ENCODE measurements around the gene RCC1.
A peak's percentile ranks its signal among the peaks of the same experiment; 100 is the strongest.
"Not testable (repeated sequence)": the region's sequence is repeated elsewhere in the genome, so short reads cannot be mapped to it uniquely, and the experiment has no call there.

Gene RCC1

DNA sequence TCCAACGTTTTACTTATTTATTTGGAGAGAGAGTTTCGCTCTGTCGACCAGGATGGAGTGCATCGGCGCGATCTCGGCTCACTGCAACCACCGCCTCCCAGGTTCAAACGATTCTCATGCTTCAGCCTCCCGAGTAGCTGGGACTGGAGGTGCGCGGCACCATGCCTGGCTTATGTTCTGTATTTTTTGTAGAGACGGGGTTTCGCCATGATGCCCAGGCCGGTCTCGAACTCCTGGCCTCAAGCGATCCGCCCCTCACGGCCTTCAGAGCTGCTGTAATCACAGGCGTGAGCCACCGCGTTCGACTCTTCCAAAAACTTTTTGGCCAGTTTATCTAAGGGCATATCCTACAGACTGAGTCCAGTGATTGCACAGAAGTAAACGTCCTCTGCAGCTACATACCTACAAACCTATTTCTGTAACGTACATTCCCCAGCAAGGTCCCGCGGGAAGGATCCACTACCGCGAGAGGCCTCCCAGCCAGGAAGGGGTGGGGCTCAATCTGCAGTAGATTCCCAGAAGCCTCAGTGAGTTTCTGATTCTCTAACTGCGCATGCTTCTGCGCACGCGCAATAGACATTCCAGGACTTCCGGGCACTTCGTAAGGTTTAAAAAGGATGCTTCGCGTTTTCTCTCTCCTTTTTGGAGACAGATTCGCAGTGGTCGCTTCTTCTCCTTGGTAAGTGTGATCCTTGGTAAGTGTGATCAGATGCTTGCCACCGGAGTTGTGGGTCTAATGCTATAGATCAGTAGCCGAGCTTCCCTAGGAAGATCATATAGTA lies at the start of gene RCC1:
Gene RCC1, plus strand, starts transcription at position 638 of the 782 bp plus-strand sequence. CDS start 23,824 bp downstream, outside the sequence.
- peak; percentile 98 for FAIRE-seq

GRCh38 chr1:28456078-28456477 lies 49.8 kb upstream of the RCC1 start:
- peak; percentile 65 for FAIRE-seq

DNA sequence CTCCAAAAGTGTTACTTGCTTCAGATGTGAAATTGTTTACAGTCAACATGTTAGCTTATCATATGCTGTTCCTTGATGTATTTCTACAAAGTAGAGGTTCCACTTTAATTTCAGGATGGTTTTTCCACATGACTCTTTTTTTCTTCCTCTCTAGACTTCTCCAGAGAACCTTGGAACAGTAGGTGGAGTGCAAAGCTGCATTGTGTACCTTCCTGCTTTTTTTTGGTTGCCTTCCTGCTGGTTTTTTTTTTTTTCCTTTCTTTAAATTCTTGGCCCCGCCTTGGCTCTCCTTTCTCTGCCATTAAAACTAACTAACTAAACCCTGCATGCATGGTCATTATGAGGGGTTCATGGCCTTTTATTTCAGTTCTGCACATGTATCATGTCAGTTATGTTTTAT lies 48.2 kb upstream of the RCC1 start:
- no peak for FAIRE-seq

DNA sequence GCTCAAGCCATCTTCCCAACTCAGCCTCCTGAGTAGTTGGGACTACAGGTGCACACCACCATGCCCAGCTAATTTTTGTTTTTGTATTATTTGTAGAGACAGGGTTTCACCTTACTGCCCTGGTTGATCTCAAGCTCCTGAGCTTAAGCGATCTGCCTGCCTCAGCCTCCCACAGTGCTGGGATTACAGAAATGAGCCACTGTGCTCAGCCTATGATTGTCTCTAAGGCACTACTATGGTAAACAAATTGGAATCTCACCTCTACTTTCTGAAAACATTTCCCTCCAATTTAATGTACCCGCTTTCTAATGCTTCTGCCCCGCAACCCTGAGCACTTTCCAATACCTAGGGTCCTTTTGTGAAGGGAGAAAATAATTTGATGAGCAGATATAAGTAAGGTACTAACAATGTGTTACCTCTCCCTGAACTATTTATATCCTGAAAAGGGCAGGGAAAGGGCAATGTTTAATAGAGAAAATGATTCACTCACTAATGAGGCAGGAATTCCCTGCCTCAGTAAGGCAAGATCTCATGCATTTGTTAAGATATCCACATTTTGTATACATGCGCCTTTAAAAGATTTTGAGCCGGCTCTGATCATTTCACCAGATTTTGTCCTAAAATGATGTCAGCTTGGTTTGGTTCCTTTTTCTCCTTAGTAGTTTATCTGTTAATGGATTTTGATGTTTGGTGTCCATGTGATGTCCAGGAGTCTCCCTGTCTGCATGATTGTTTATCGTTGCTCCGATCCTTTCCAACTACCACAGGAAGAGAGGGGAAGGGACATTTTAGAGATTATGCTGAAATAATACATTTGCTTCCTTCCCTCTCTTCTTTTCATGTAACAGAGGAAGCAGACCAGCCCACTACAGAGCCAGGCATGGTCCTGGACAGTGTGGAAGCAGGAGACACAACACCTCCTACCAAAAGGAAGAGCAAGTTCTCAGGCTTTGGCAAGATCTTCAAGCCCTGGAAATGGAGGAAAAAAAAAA lies 47.3 kb upstream of the RCC1 start:
- FAIRE-seq, result no peak

GRCh38 chr1:28466226-28466778 lies 39.5 kb upstream of the RCC1 start:
- FAIRE-seq, result no peak

GRCh38 chr1:28470146-28470545 lies 35.7 kb upstream of the RCC1 start:
- FAIRE-seq, result no peak

- not testable (repeated sequence) for FAIRE-seq
Observed at GRCh38 chr1:28479497-28479896, 26.3 kb upstream of the RCC1 start.

- FAIRE-seq, result no peak
Observed at GRCh38 chr1:28480308-28480707, 25.5 kb upstream of the RCC1 start.

DNA sequence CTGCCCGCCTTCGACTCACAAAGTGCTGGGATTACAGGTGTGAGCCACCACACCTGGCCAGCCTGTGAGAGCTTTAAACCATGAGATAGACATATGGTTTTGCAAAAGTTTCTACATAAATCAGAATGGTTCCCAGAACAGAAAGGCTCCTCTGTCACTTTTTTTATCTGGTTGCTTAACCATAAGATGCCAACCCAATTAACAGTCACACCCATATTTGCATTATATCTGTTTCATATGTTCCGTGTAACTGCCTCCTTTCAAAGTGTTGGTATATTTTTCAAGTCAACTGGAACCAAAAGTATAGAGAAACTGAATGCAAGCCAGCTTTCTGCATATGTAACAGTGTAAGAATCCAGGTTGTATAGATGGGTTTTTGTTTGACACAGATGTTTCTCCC lies 23.7 kb upstream of the RCC1 start:
- no peak for FAIRE-seq

- no peak for FAIRE-seq
Observed at GRCh38 chr1:28482702-28483101, 23.1 kb upstream of the RCC1 start.

GRCh38 chr1:28494737-28495136 lies 11.1 kb upstream of the RCC1 start:
- FAIRE-seq, result no peak

GRCh38 chr1:28499553-28499952 lies 6.3 kb upstream of the RCC1 start:
- FAIRE-seq, result no peak

GRCh38 chr1:28501925-28502324 lies 3.9 kb upstream of the RCC1 start:
- FAIRE-seq, result no peak

GRCh38 chr1:28503117-28503516 lies 2.7 kb upstream of the RCC1 start:
- FAIRE-seq, result no peak

- no peak for FAIRE-seq
Observed at GRCh38 chr1:28506907-28507246, 1.0 kb downstream of the RCC1 start.

DNA sequence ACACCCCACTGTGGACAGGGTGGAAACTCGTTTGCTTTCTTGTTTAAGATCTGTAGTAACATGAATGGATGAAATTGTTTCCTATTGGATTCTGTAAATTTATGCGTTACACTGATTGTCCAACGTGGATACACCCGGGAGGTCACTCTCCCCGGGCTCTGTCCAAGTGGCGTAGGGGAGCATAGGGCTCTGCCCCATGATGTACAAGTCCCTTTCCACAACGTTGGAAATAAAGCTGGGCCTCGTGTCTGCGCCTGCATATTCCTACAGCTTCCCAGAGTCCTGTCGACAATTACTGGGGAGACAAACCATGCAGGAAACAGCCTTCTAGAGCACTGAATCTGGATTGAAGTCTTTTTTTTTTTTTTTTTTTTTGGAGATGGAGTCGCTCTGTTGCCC lies 1.4 kb downstream of the RCC1 start:
- no peak for FAIRE-seq

DNA sequence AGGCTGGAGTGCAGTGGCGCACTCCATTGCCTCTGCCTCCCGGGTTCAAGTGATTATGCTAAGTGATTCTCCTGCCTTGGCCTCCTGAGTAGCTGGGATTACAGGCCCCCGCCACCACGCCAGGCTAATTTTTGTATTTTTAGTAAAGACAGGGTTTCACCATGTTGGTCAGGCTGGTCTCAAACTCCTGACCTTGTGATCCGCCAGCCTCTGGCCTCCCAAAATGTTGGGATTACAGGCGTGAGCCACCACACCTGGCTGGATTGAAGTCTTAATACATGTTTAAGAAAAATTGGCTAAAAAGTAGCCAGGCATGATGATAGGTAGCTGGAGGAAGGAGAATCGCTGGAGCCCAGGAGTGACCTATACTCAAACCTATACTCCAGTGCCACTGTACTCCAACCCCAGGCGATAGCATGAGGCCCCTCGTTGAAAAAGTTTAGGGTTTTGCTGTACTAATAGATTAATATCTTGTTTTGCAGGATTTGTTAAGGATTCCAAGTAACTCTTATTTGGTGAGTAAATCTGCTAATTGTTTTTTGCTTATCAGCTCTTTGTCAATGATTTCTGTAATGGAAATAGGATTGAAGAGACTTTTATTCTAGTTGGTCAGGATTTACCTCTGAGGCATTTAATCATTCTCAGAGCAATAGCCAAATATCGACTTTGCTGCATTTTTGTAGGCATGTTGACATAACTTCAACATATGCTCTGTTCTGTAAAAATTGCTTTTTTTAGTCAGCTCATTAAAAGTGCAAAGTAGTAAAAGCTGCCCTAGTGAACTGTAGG lies 2.0 kb downstream of the RCC1 start:
- FAIRE-seq, result no peak

DNA sequence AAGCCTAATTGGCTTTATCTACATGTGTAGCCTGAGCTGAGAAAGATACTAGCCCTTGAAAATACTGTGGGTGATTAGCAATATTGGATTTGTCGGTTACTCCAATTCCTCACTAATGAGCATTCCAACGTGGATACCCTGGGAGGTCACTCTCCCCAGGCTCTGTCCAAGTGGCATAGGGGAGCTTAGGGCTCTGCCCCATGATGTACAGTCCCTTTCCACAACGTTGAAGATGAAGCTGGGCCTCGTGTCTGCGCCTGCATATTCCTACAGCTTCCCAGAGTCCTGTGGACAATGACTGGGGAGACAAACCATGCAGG lies 2.6 kb downstream of the RCC1 start:
- no peak for FAIRE-seq

GRCh38 chr1:28509705-28510272 lies 3.9 kb downstream of the RCC1 start:
- FAIRE-seq, result no peak

DNA sequence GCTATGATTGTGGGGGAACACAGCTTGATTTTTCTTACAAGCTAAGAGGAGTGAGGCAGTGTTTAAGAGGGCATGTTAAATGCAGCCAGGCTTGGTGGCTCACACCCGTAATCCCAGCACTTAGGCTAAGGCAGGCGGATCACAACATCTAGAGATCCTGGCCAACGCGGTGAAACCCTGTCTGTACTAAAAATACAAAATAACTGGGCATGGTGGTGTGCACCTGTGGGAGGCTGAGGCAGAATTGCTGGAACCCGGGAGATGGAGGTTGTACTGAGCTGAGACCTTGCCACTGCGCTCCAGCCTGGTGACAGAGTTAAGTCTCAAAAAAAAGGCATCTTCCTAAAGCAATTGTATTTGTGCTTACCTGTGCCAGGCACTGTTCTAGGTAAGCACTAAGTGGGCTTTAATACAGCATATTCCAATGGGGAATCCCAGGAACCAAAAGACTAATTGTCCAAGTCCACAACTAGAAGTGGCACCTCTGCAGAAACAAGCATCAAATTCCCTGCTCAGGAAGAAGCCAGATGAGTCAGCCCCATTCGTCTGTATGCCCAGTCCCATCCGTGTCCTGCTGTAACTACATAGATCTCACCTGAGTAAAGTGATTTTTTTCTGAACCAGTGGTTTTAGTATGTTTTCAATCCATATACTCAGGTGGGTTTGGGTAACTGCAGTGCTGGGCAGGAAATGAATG lies 4.6 kb downstream of the RCC1 start:
- FAIRE-seq, result no peak

DNA sequence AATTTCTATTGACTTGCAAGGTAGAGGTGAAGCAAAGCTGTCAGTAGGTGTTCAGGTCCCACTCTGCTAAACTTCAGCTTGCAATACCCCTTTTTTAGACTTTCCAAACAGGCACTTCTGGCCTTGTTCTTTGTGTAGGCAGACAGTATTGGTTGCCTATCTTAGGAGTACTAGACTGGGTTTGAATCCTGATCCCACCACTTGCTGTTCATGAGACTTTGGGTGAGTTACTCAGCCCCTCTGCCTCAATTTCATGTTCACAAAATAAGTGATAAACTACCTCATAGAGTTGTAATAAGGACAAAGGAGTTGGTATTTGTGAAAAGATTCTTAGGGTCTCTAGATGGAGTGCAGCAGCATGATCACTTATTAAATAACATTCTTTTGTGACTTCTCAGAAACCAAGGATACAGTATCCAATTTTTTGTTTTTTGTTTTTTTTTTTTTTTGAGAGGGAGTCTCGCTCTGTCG lies 5.2 kb downstream of the RCC1 start:
- FAIRE-seq, result no peak

DNA sequence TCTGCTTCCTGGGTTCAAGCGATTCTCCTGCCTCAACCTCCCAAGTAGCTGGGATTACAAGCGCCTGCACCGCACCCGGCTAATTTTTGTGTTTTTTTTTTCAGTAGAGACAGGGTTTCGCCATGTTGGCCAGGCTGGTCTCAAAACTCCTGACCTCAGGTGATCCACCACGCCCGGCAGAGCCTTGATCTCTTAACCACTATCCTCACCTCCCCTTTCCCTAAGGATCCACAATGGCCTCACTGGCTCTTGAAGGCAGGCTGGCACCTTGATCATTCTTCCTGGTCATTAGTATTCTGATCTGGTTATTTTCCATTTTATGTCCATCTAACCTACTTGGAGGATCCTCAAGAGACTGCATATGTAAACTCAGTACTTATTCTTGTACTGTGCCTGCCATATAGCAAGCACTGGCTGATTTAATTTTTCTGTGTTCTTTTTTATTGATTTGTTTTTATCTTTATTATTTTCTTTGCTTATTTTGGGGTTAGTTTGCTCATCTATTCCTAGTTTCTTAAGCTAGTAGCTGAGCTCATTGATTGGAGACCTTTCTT lies 6.3 kb downstream of the RCC1 start:
- no peak for FAIRE-seq
